SK-N-SH treated with all-trans-retinoic acid at 6 μM for 48 hours (cell line): ENCODE data around the gene RASAL2.

Experiments used
- ZC3H10 ChIP-seq: fragments of 250-450 bp; sonication (Bioruptor Pico); IDR thresholded peaks from 2 replicates; pipeline ENCODE4 v1.5.1; 2021; ENCODE audit warnings: mild to moderate bottlenecking, moderate library complexity
- TF ChIP-seq, protein P1 (sequence below): fragments of 250-450 bp; sonication (Bioruptor Pico); IDR thresholded peaks from 2 replicates; pipeline ENCODE4 v1.5.1; 2021; ENCODE audit warnings: mild to moderate bottlenecking, moderate library complexity

DNA sequence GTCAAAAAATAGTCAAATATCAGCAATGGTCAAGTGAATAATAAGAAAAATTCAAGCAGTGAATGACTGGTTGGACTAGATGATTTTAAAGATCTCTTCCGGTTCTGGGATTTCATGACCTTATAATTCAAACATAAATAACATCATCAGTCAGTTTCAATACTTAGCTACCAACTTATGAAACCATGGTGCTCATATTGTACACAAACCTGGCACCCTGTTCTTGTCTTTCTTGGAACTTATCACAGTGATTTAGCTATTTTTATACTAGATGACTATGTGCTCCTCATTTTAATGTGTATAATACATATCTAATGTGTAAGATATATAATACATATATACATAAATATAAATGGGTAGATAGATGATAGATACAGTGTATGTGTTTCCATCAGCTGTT, 245.9 kb downstream of the RASAL2 start:
- TF ChIP-seq ZC3H10 (CRISPR knock-in tag), result no peak
- TF ChIP-seq, protein P1, sequence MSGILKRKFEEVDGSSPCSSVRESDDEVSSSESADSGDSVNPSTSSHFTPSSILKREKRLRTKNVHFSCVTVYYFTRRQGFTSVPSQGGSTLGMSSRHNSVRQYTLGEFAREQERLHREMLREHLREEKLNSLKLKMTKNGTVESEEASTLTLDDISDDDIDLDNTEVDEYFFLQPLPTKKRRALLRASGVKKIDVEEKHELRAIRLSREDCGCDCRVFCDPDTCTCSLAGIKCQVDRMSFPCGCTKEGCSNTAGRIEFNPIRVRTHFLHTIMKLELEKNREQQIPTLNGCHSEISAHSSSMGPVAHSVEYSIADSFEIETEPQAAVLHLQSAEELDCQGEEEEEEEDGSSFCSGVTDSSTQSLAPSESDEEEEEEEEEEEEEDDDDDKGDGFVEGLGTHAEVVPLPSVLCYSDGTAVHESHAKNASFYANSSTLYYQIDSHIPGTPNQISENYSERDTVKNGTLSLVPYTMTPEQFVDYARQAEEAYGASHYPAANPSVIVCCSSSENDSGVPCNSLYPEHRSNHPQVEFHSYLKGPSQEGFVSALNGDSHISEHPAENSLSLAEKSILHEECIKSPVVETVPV, result no peak
